ENCODE results near the gene ZNF76. TPM values are rescaled to one million over a fixed set of nuclear protein-coding genes. Genes with fewer than 3 reads are reported as not detected.

The ZNF76 gene
- total and polyA plus RNA-seq, 10 of the 15 experiments (the other 5 are each of a cell fraction or from before 2014, with no cell fraction given): 2.8 to 41.0 (median 24.8) TPM

- TF ChIP-seq RELA (IDR thresholded peaks at IDR 0.05; ENCODE audit: borderline replicate concordance, partially characterized antibody): no peak
- no peak for TF ChIP-seq FOS (IDR thresholded peaks at IDR 0.05; ENCODE audit: borderline replicate concordance, extremely low read depth, insufficient read length)
- TF ChIP-seq CHD2 (IDR thresholded peaks at IDR 0.05; ENCODE audit: borderline replicate concordance, low read depth, low read length): no peak
- TF ChIP-seq SREBF1 (IDR thresholded peaks at IDR 0.05; ENCODE audit: low read length): no peak
- TF ChIP-seq BMI1 (IDR thresholded peaks at IDR 0.05; ENCODE audit: borderline replicate concordance): no peak
- TF ChIP-seq SIN3A (IDR thresholded peaks at IDR 0.05; ENCODE audit: low read depth, low read length): no peak
- TF ChIP-seq E4F1 (IDR thresholded peaks at IDR 0.05; ENCODE audit: borderline replicate concordance, partially characterized antibody): no peak
- no peak for TF ChIP-seq IKZF2 (IDR thresholded peaks at IDR 0.05)
- no peak for TF ChIP-seq ZBED1 (IDR thresholded peaks at IDR 0.05; ENCODE audit: borderline replicate concordance)
- TF ChIP-seq TARDBP (IDR thresholded peaks at IDR 0.05; ENCODE audit: borderline replicate concordance): no peak
- TF ChIP-seq BHLHE40 (IDR thresholded peaks at IDR 0.05; ENCODE audit: borderline replicate concordance in 1 of 2, low read depth in 2 of 2, low read length in 1 of 2): no peak
- TF ChIP-seq SMAD5 (IDR thresholded peaks at IDR 0.05; ENCODE audit: low read depth): no peak
- no peak for TF ChIP-seq WRNIP1 (IDR thresholded peaks at IDR 0.05; ENCODE audit: borderline replicate concordance, low read depth, low read length)
- no peak for TF ChIP-seq SUZ12 (IDR thresholded peaks at IDR 0.05; ENCODE audit: unreplicated experiment)
- no peak for TF ChIP-seq CBX3 (IDR thresholded peaks at IDR 0.05; ENCODE audit: borderline replicate concordance, low read depth)
- TF ChIP-seq NR2F1 (conservative IDR thresholded peaks at IDR 0.05): no peak
These were observed 68.0 kb downstream of the ZNF76 start (continued) for GRCh38 chr6:35327349-35328027.

All from GM12878 (cell line).